KOPT-K1 (cell line): Measurements from ENCODE around the gene CAMTA1.
"Not testable (repeated sequence)": the region's sequence is repeated elsewhere in the genome, so short reads cannot be mapped to it uniquely, and the experiment has no call there.

Source experiments
- H3K27ac ChIP-seq: fragments of 200-600 bp; sonication (generic); 2 replicates; pipeline ENCODE4 v1.5.1; 2016; ENCODE audit warnings: antibody characterized with exemption, mild to moderate bottlenecking, low read depth, low read length; ENCODE audit not compliant: poor library complexity, severe bottlenecking
- H3K36me3 ChIP-seq: fragments of 200-600 bp; sonication (generic); 2 replicates; pipeline ENCODE4 v1.5.1; 2017; ENCODE audit warnings: antibody characterized with exemption, mild to moderate bottlenecking, low read length, moderate library complexity; ENCODE audit not compliant: insufficient read depth
- H3K9me3 ChIP-seq: fragments of 200-600 bp; sonication (generic); 2 replicates; pipeline ENCODE4 v1.5.1; 2017; ENCODE audit warnings: antibody characterized with exemption, low read length, mild to moderate bottlenecking; ENCODE audit not compliant: insufficient read depth, poor library complexity, severe bottlenecking

CAMTA1 gene, protein sequence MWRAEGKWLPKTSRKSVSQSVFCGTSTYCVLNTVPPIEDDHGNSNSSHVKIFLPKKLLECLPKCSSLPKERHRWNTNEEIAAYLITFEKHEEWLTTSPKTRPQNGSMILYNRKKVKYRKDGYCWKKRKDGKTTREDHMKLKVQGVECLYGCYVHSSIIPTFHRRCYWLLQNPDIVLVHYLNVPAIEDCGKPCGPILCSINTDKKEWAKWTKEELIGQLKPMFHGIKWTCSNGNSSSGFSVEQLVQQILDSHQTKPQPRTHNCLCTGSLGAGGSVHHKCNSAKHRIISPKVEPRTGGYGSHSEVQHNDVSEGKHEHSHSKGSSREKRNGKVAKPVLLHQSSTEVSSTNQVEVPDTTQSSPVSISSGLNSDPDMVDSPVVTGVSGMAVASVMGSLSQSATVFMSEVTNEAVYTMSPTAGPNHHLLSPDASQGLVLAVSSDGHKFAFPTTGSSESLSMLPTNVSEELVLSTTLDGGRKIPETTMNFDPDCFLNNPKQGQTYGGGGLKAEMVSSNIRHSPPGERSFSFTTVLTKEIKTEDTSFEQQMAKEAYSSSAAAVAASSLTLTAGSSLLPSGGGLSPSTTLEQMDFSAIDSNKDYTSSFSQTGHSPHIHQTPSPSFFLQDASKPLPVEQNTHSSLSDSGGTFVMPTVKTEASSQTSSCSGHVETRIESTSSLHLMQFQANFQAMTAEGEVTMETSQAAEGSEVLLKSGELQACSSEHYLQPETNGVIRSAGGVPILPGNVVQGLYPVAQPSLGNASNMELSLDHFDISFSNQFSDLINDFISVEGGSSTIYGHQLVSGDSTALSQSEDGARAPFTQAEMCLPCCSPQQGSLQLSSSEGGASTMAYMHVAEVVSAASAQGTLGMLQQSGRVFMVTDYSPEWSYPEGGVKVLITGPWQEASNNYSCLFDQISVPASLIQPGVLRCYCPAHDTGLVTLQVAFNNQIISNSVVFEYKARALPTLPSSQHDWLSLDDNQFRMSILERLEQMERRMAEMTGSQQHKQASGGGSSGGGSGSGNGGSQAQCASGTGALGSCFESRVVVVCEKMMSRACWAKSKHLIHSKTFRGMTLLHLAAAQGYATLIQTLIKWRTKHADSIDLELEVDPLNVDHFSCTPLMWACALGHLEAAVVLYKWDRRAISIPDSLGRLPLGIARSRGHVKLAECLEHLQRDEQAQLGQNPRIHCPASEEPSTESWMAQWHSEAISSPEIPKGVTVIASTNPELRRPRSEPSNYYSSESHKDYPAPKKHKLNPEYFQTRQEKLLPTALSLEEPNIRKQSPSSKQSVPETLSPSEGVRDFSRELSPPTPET (N-terminal part only)

DNA sequence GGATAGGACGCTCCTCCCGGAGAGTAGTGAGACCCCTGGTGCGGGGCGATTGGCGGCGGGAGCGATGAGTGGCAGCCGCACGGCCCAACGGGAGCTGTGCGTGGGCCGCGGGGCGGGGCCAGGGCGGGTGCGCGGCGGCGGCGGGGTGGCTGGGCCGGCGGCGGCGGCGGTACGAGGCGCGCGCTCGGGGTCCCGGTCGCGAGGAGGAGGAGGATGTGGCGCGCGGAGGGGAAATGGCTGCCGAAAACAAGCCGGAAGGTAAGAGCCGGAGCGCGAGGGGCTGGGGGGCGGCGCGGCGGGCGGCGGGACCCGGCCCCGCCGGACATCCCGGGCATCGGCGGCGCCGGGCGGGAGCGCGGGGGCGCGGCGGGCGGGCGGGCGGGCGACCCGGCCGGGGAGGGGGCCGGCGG lies at the start of gene CAMTA1:
TSS of gene CAMTA1 (plus strand) at position 137 of the 410 bp plus-strand sequence. CDS start at position 214, 77 bp downstream.
- Histone ChIP-seq H3K27ac (peak within 1 kb of the TSS; percentile 75), H3K9me3 (no peaks in the 10 kb centered on the region), H3K36me3 (no peaks in the 10 kb centered on the region)

- no peaks in the 10 kb centered on the region for H3K36me3 ChIP-seq
- H3K9me3 ChIP-seq = no peaks in the 10 kb centered on the region
- no peak overlapping the region for H3K27ac ChIP-seq
These were observed 46.1 kb upstream of the CAMTA1 start for GRCh38 chr1:6738987-6739676.

- H3K9me3 ChIP-seq, H3K36me3 ChIP-seq, H3K27ac ChIP-seq: not testable (repeated sequence)
These were observed 42.5 kb upstream of the CAMTA1 start for GRCh38 chr1:6742676-6743188.

GRCh38 chr1:6743189-6744101 lies 41.8 kb upstream of the CAMTA1 start:
- no peak overlapping the region for H3K27ac ChIP-seq
- H3K9me3 ChIP-seq = peaks cover 6% of the 10 kb centered on the region
- no peaks in the 10 kb centered on the region for H3K36me3 ChIP-seq

DNA sequence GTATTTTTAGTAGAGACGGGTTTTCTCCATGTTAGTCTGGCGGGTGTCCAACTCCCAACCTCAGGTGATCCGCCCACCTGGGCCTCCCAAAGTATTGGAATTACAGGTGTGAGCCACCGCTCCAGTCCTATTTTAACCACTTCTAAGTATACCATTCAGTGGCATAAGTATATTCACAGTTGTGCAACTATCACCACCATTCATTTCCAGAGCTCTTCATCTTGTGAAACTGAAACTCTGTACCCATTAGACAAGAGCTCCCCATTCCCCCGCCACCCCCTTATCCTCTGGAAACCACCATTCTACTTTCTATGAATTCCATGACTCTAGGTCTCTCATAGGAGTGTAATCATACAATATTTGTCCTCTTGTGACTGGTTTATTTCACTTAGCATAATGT lies 40.2 kb upstream of the CAMTA1 start:
- Histone ChIP-seq H3K27ac (no peak overlapping the region), H3K36me3 (no peaks in the 10 kb centered on the region), H3K9me3 (peaks cover 10% of the 10 kb centered on the region)

- Histone ChIP-seq H3K27ac (no peak overlapping the region), H3K9me3 (peaks cover 10% of the 10 kb centered on the region), H3K36me3 (no peaks in the 10 kb centered on the region)
These were observed 37.6 kb upstream of the CAMTA1 start for GRCh38 chr1:6747674-6748073.

GRCh38 chr1:6750490-6750889 lies 34.8 kb upstream of the CAMTA1 start:
- H3K9me3 ChIP-seq = peaks cover 10% of the 10 kb centered on the region
- H3K36me3 ChIP-seq = no peaks in the 10 kb centered on the region
- no peak overlapping the region for H3K27ac ChIP-seq

DNA sequence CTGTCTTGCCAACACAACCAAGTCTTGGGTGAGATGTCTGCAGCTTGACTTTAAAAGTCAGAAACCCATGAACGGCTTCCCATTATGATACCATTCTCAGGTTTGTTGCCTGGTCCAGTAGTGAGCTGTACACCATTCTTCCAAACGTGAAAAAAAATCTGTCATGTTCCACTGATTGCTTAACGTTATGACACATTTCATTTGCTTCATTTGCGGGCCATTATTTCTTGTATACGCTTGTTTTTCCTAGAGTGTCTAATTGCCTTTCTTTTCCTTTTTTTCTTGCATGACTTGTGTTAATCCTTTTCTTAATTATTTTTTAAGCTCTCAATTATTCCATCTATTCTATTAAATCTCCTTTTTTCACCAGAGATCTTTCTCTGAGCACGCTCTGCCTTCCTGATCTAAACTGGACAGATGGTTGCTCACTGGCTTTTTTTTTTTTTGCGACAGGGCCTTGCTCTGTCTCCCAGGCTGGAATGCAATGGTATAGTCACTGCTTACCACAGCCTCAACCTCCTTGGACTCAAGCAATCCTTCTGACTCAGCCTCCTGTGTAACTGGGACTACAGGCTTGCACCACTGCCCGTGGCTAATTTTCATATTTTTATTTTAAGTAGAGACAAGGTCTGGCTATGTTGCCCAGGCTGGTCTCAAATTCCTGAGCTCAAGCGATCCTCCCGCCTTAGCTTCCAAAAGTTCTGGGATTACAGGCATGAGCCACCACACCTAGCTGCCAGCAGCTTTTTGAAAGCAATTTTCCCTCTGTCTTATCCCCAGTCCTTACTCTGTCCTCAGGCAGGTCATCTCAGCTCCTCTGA lies 31.7 kb upstream of the CAMTA1 start:
- H3K9me3 ChIP-seq = peaks cover 3% of the 10 kb centered on the region
- no peaks in the 10 kb centered on the region for H3K36me3 ChIP-seq
- H3K27ac ChIP-seq = no peak overlapping the region

DNA sequence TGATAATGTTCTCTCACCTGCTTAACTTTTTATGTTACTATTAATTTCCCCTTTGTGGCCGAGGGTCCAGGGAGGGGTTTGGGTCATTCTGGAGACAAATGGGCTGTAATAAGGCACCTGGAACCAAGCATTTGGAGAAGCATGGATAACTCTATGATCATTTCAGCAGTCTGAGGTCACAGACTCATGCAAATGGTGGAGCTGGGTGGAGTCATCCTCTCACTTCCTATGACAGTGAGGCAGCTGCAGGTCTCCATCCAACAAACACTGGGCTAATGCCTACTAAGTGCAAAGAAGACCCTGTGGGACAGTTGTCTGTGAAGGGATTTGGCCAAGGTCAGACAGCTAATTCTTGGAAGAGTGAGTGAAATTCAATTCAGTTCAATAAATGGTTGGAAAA lies 28.8 kb upstream of the CAMTA1 start:
- no peaks in the 10 kb centered on the region for H3K9me3 ChIP-seq
- no peaks in the 10 kb centered on the region for H3K36me3 ChIP-seq

DNA sequence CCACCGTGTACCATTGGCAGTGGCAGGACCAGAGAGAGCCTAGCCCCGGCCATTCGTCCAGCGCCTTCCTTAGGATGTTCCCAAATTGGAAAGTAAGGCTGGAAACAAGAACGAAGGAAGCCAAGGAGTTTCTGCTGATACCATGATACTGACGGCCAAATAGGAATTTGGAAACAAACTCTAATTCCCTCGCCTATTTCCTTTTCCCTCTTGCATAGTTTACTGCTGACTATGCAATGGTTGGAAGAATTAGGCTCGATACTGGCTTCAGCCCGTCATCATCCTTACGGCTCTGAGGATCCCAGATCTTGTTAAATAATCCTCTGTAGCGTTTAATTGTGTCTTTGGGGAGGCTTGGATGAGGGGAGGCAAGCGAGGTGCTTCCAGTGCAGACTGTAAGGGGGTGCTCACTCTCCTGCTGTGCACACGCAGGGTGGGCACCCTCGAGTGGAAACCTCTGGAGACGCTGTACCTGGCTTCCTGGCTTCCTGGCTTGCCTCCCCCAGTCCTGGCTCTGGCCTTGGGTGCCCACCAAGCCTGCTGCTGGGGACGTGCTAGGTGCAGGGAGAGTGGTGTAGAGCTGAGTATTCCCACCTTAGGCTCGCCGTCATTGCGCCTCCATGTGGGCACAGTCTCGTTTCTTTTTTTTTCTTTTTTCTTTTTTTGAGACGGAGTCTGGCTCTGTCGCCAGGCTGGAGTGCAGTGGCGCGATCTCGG lies 27.4 kb upstream of the CAMTA1 start:
- H3K36me3 ChIP-seq = no peaks in the 10 kb centered on the region
- no peak overlapping the region for H3K27ac ChIP-seq
- no peaks in the 10 kb centered on the region for H3K9me3 ChIP-seq

More for the DNA sequence above, 28.8 kb upstream of the CAMTA1 start:
- no peak overlapping the region for H3K27ac ChIP-seq

DNA sequence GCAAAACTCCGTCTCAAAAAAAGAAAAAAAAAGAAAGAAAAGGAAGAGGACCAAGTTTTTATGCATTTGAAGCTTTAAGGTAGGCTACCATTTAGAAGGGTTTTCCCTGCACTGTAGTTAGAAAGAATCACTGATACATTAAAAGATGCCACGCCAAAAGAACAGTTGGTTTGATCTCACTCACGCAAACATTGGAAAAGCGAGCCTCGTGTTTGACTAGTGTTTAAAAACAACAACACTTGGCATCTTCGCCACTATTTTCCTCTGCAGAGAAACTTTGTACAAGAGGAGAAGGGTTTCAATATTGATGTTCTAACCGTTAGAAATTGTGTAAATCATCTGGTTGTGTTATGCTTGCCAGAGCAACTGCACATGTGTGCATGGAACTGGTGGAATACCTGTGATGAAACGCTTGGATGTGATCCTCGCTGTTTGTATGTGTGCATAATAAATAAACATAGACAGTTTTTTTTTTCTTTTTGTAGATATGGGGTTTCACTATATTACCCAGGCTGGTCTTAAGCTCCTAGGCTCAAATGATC lies 24.0 kb upstream of the CAMTA1 start:
- no peak overlapping the region for H3K27ac ChIP-seq

DNA sequence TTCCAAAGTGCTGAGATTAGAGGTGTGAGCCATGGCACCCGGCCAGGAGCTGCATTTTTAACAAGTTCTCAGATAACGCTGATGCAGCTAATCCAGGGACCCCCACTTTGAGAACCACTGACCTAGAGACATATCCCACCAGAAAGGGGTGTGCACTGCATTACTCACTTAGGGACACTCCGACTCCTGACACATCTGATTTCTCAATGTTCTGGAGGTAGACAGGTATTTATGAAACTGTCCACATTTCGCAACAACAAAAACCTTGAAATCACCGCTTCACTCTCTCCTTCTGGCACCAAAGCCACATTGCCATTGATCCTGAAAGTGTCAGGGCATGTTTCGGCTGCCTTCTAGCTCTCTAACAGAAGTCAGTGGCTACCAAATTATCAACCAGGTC lies 23.2 kb upstream of the CAMTA1 start:
- Histone ChIP-seq H3K36me3 (no peaks in the 10 kb centered on the region), H3K27ac (no peak overlapping the region), H3K9me3 (no peaks in the 10 kb centered on the region)

More for the DNA sequence above, 24.0 kb upstream of the CAMTA1 start:
- H3K9me3 ChIP-seq = no peaks in the 10 kb centered on the region
- H3K36me3 ChIP-seq = no peaks in the 10 kb centered on the region
